GM23248 (cell line): ENCODE measurements around the gene HEATR5A. TPM values are rescaled to one million over a fixed set of nuclear protein-coding genes. Genes with fewer than 3 reads are reported as not detected.
"Not testable (repeated sequence)": the region's sequence is repeated elsewhere in the genome, so short reads cannot be mapped to it uniquely, and the experiment has no call there.

ENCODE experiments used
- DNase-seq: peaks from one replicate; pipeline ENCODE4 v3.0.0-alpha.2; 2015
- H2AFZ ChIP-seq: fragments of 200-600 bp; sonication (generic); 2 replicates; pipeline ENCODE4 v1.6.1; 2016; ENCODE audit warnings: antibody characterized with exemption
- H3F3A ChIP-seq: fragments of 200-600 bp; sonication (generic); 2 replicates; pipeline ENCODE4 v1.6.1; 2016; ENCODE audit warnings: mild to moderate bottlenecking, antibody characterized with exemption, mixed run types; ENCODE audit not compliant: insufficient read depth
- H3K27ac ChIP-seq: fragments of 200-600 bp; sonication (generic); 2 replicates; pipeline ENCODE4 v1.5.1; 2016; ENCODE audit warnings: mild to moderate bottlenecking
- H3K27me3 ChIP-seq: fragments of 200-600 bp; sonication (generic); replicated peaks from 2 replicates; pipeline ENCODE4 v1.6.1; 2016; ENCODE audit warnings: mild to moderate bottlenecking; ENCODE audit not compliant: insufficient read depth
- H3K36me3 ChIP-seq: fragments of 200-600 bp; sonication (generic); 2 replicates; pipeline ENCODE4 v1.6.1; 2016; ENCODE audit warnings: low read depth, mild to moderate bottlenecking
- H3K4me1 ChIP-seq: fragments of 200-600 bp; sonication (generic); 2 replicates; pipeline ENCODE4 v1.6.1; 2016; ENCODE audit warnings: mild to moderate bottlenecking; ENCODE audit not compliant: insufficient read depth
- H3K4me2 ChIP-seq: fragments of 200-600 bp; sonication (generic); one replicate; pipeline ENCODE4 v1.6.1; 2016; ENCODE audit warnings: mild to moderate bottlenecking; ENCODE audit not compliant: unreplicated experiment
- H3K4me3 ChIP-seq: fragments of 200-600 bp; sonication (generic); 2 replicates; pipeline ENCODE4 v1.5.1; 2016; ENCODE audit warnings: mild to moderate bottlenecking
- H3K79me2 ChIP-seq: fragments of 200-600 bp; sonication (generic); 2 replicates; pipeline ENCODE4 v1.6.1; 2016; ENCODE audit warnings: mild to moderate bottlenecking; ENCODE audit not compliant: insufficient read depth
- H3K9ac ChIP-seq: fragments of 200-600 bp; sonication (generic); 2 replicates; pipeline ENCODE4 v1.6.1; 2016; ENCODE audit warnings: mild to moderate bottlenecking
- H3K9me2 ChIP-seq: fragments of 200-600 bp; sonication (generic); 2 replicates; pipeline ENCODE4 v1.6.1; 2016; ENCODE audit warnings: mixed run types, mild to moderate bottlenecking, moderate library complexity; ENCODE audit not compliant: insufficient read depth
- H3K9me3 ChIP-seq: fragments of 200-600 bp; sonication (generic); one replicate; pipeline ENCODE4 v1.6.1; 2017; ENCODE audit warnings: low read depth
- H4K20me1 ChIP-seq: fragments of 200-600 bp; sonication (generic); 2 replicates; pipeline ENCODE4 v1.6.0; 2016; ENCODE audit not compliant: insufficient read depth
- EZH2 ChIP-seq: fragments of 200-600 bp; sonication (generic); IDR thresholded peaks from 2 replicates; pipeline ENCODE4 v1.6.1; 2018; ENCODE audit warnings: antibody characterized with exemption, mild to moderate bottlenecking; ENCODE audit not compliant: insufficient read depth, poor library complexity, severe bottlenecking
- EZH2phosphoT487 ChIP-seq: fragments of 200-600 bp; sonication (generic); IDR thresholded peaks from 2 replicates; pipeline ENCODE4 v1.6.1; 2018; ENCODE audit warnings: antibody characterized with exemption, moderate library complexity, mild to moderate bottlenecking, low read depth; ENCODE audit not compliant: insufficient read depth
- WGBS, 2 experiments: methylation state at CpG; one replicate each; pipeline ENCODE4 v1.1.6; 2015 to 2017; ENCODE audit warnings: low lambda C conversion rate in 2 of 2, low coverage in 1 of 2; ENCODE audit errors: missing lambda C conversion rate in 2 of 2; 5-methylcytosine and 5-hydroxymethylcytosine counted together
- in situ Hi-C: fragments of 300-500 bp; cut with MboI; formaldehyde crosslinking; loops from 2 replicates; pipeline ENCODE4 v1.15.0; 2020
- polyA plus RNA-seq: library from polyadenylated mRNA; unstranded; fragments of >200 nt; fragmentation: Nextera tagmentation; extraction: Ambion mirVana; gene quantifications from 2 replicates; pipeline ENCODE4 v1.2.1, GENCODE V29; 2016
- total RNA-seq: library from RNA; depleted of rRNA; stranded (reverse); fragments of >200 nt; shearing (Covaris generic); gene quantifications from 2 replicates; pipeline ENCODE4 v1.2.3, GENCODE V29; 2014

The HEATR5A gene
- total and polyA plus RNA-seq, 2 experiments from 2014 or later: 49.1 to 70.3 TPM

- peaks cover 59% of the 10 kb centered on the region for H3K36me3 ChIP-seq
- 96 to 100% methylated on average over 2 of the region's 2 CpGs for WGBS, 2 experiments
- no peak overlapping the region for H3K27ac ChIP-seq
- no peak overlapping the region for H3K9ac ChIP-seq
- H3K4me1 ChIP-seq: no peaks in the 10 kb centered on the region
- no peak overlapping the region for H2AFZ ChIP-seq
- no peaks in the 10 kb centered on the region for H4K20me1 ChIP-seq
- no peaks in the 10 kb centered on the region for H3K9me2 ChIP-seq
- H3K4me2 ChIP-seq: no peak overlapping the region
- H3K27me3 ChIP-seq: no peaks in the 10 kb centered on the region
- H3F3A ChIP-seq: 0 out of 2 replicates have a peak, but pooled peaks cover 5% of the 10 kb centered on the region
- in situ Hi-C loops: no loop called here
- TF ChIP-seq EZH2 (no peak), EZH2phosphoT487 (no peak)
- no peaks in the 10 kb centered on the region for H3K9me3 ChIP-seq
- no peak overlapping the region for H3K4me3 ChIP-seq
- DNase-seq: no peak
- no peaks in the 10 kb centered on the region for H3K79me2 ChIP-seq
These were observed 48.7 kb downstream of the HEATR5A start for GRCh38 chr14:31371646-31372045.

- no peak overlapping the region for H3K27ac ChIP-seq
- no peak for DNase-seq
- no peak overlapping the region for H3K4me2 ChIP-seq
- H3K4me3 ChIP-seq: no peak overlapping the region
- H3K4me1 ChIP-seq: peaks cover 22% of the 10 kb centered on the region
- no peaks in the 10 kb centered on the region for H3K9me2 ChIP-seq
- H3K9ac ChIP-seq: no peak overlapping the region
- no peaks in the 10 kb centered on the region for H3K27me3 ChIP-seq
- H3K9me3 ChIP-seq: no peaks in the 10 kb centered on the region
- H3K79me2 ChIP-seq: no peaks in the 10 kb centered on the region
- in situ Hi-C loops: no loop called here
- H3K36me3 ChIP-seq: peaks cover 43% of the 10 kb centered on the region
- TF ChIP-seq EZH2: no peak
- no peak for TF ChIP-seq EZH2phosphoT487
- H4K20me1 ChIP-seq: no peaks in the 10 kb centered on the region
- no peak overlapping the region for H2AFZ ChIP-seq
- 90 to 91% methylated on average over 5 of the region's 5 CpGs for WGBS, 2 experiments
- peaks cover 33% of the 10 kb centered on the region for H3F3A ChIP-seq
These were observed 56.8 kb downstream of the HEATR5A start for GRCh38 chr14:31363331-31364073.

- Histone ChIP-seq H3K4me3 (no peak overlapping the region), H3K4me2 (no peak overlapping the region), H3K79me2 (no peaks in the 10 kb centered on the region), H3K36me3 (peaks cover 46% of the 10 kb centered on the region), H2AFZ (no peak overlapping the region), H3K4me1 (peaks cover 22% of the 10 kb centered on the region), H3K9me2 (no peaks in the 10 kb centered on the region), H3K9me3 (no peaks in the 10 kb centered on the region), H3K27me3 (no peaks in the 10 kb centered on the region), H3K9ac (no peak overlapping the region), H4K20me1 (no peaks in the 10 kb centered on the region), H3K27ac (no peak overlapping the region; the same call in 1 of the 2 replicates), H3F3A (peaks cover 33% of the 10 kb centered on the region)
- TF ChIP-seq EZH2 (no peak), EZH2phosphoT487 (no peak)
- DNase-seq: no peak
- in situ Hi-C loops: no loop called here
- 92 to 98% methylated on average over 4 of the region's 4 CpGs for WGBS, 2 experiments
These were observed 57.6 kb downstream of the HEATR5A start for GRCh38 chr14:31362746-31363145.

- H4K20me1 ChIP-seq, H2AFZ ChIP-seq, H3K4me3 ChIP-seq, in situ Hi-C loops, H3K79me2 ChIP-seq, H3K27me3 ChIP-seq, H3K9me3 ChIP-seq, H3K9me2 ChIP-seq: not testable (repeated sequence)
- peak overlapping the region; percentile 69 for H3K4me2 ChIP-seq
- H3K4me1 ChIP-seq: peaks cover 31% of the 10 kb centered on the region
- DNase-seq: peak; percentile 15
- H3F3A ChIP-seq: peaks cover 39% of the 10 kb centered on the region
- 94 to 97% methylated on average over 4 of the region's 4 CpGs for WGBS, 2 experiments
- peak overlapping the region; percentile 62 for H3K9ac ChIP-seq
- H3K27ac ChIP-seq: peak overlapping the region; percentile 88
- peaks cover 52% of the 10 kb centered on the region for H3K36me3 ChIP-seq
These were observed 58.6 kb downstream of the HEATR5A start for GRCh38 chr14:31361761-31362160.
